OCI-LY1 (cell line): ENCODE data around the gene ZNF654.
A peak's percentile ranks its signal among the peaks of the same experiment; 100 is the strongest.
"Not testable (repeated sequence)": the region's sequence is repeated elsewhere in the genome, so short reads cannot be mapped to it uniquely, and the experiment has no call there.

Source experiments
- H2AFZ ChIP-seq: fragments of 200-600 bp; sonication (generic), shearing (Covaris generic); 2 replicates; pipeline ENCODE4 v1.6.0; 2014; ENCODE audit warnings: antibody characterized with exemption, mild to moderate bottlenecking, low read length
- H3F3A ChIP-seq: fragments of 200-600 bp; sonication (generic), shearing (Covaris generic); 2 replicates; pipeline ENCODE4 v1.6.0; 2014; ENCODE audit warnings: mild to moderate bottlenecking, antibody characterized with exemption, low read length, moderate library complexity; ENCODE audit not compliant: insufficient read depth
- H3K27ac ChIP-seq: fragments of 200-600 bp; sonication (generic); 2 replicates; pipeline ENCODE4 v1.5.1; 2014; ENCODE audit warnings: low read length, mixed run types, mild to moderate bottlenecking, low read depth; ENCODE audit not compliant: poor library complexity, severe bottlenecking
- H3K27me3 ChIP-seq: fragments of 200-600 bp; sonication (generic); 2 replicates; pipeline ENCODE4 v1.6.0; 2014; ENCODE audit warnings: antibody characterized with exemption, mild to moderate bottlenecking, low read length, moderate library complexity; ENCODE audit not compliant: insufficient read depth
- H3K36me3 ChIP-seq: fragments of 200-600 bp; sonication (generic); 2 replicates; pipeline ENCODE4 v1.6.1; 2014; ENCODE audit warnings: mild to moderate bottlenecking, antibody characterized with exemption, low read length, moderate library complexity, mixed read lengths; ENCODE audit not compliant: insufficient read depth
- H3K4me1 ChIP-seq: fragments of 200-600 bp; sonication (generic); 2 replicates; pipeline ENCODE4 v1.5.1; 2014; ENCODE audit warnings: mild to moderate bottlenecking, low read length, moderate library complexity; ENCODE audit not compliant: insufficient read depth, severe bottlenecking
- H3K4me2 ChIP-seq: fragments of 200-600 bp; sonication (generic), shearing (Covaris generic); 2 replicates; pipeline ENCODE4 v1.6.1; 2014; ENCODE audit warnings: low read length
- H3K4me3 ChIP-seq: fragments of 200-600 bp; sonication (generic); 2 replicates; pipeline ENCODE4 v1.5.1; 2014; ENCODE audit warnings: low read length, low read depth, mild to moderate bottlenecking, mixed read lengths; ENCODE audit not compliant: poor library complexity, severe bottlenecking
- H3K79me2 ChIP-seq: fragments of 200-600 bp; shearing (Covaris generic); 2 replicates; pipeline ENCODE4 v1.6.1; 2016; ENCODE audit warnings: mixed run types, low read length, mixed read lengths; ENCODE audit not compliant: insufficient read depth
- H3K9ac ChIP-seq: fragments of 200-600 bp; sonication (generic), shearing (Covaris generic); 2 replicates; pipeline ENCODE4 v1.6.1; 2014; ENCODE audit warnings: mild to moderate bottlenecking, low read length, mixed read lengths
- H3K9me2 ChIP-seq: fragments of 200-600 bp; sonication (generic), shearing (Covaris generic); 2 replicates; pipeline ENCODE4 v1.6.1; 2014; ENCODE audit warnings: low read depth, mild to moderate bottlenecking, low read length, mixed read lengths
- H3K9me3 ChIP-seq: fragments of 200-600 bp; shearing (Covaris generic); 2 replicates; pipeline ENCODE4 v1.6.1; 2014; ENCODE audit warnings: low read length, mixed read lengths
- H4K20me1 ChIP-seq: fragments of 200-600 bp; sonication (generic), shearing (Covaris generic); 2 replicates; pipeline ENCODE4 v1.6.0; 2016; ENCODE audit warnings: mild to moderate bottlenecking, low read length; ENCODE audit not compliant: insufficient read depth
- EZH2 ChIP-seq: fragments of 200-600 bp; sonication (generic), shearing (Covaris generic); IDR thresholded peaks from 2 replicates; pipeline ENCODE4 v1.8.0; 2017; ENCODE audit warnings: borderline replicate concordance, mixed run types, mild to moderate bottlenecking, antibody characterized with exemption, low read length, moderate library complexity, mixed read lengths
- TF ChIP-seq, protein P1 (sequence below): fragments of 200-600 bp; sonication (generic), shearing (Covaris generic); IDR thresholded peaks from 2 replicates; pipeline ENCODE4 v1.5.1; 2017; ENCODE audit warnings: mild to moderate bottlenecking, antibody characterized with exemption, low read length, moderate library complexity, mixed read lengths

Gene ZNF654

DNA sequence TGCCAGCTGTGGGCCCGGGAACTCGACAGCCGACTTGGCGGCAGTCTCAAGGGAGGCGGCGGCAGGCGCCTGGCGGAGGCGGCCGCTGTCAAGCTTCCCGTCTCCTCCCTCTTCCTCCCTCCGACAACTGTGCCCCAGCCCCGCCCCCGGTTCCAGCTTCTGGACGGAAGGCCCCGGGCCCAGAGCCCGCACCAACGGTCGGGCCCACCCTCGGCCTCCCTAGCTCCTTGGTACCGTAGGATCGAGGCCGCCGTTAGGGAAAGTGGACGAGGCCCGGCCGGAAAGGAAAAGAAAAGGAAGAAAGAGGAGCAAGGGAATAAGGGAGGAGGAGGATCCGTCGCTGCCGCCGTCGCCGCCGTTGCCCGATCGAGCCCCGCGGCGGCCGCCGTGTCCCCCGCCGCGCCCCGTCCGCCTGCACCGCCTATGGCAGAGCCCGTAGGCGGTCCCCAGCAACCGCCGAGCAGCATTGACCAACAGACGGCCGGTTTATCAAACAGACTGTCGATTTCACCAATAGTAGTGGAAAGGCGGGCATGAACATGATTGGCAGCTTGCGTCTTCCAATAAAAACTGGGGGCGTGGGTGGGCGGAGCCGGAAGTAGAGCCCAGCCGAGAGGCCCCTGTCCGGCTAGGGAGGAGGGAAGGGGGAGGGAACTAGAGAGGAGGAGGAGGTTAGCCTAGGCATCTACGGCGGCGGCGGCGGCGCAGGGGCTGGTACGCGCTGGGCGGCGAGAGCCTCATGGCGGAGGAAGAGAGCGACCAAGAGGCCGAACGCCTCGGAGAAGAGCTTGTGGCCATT, at the start of gene ZNF654, which contains the start of gene CGGBP1:
TSS of gene ZNF654 (plus strand) at position 675 of the 799 bp plus-strand sequence. CDS start at position 740, 65 bp downstream.
TSS of gene CGGBP1 (minus strand) at position 425 of the 799 bp plus-strand sequence. CDS start 3,029 bp downstream, outside the sequence.
- Histone ChIP-seq H4K20me1 (no peaks in the 10 kb centered on the region), H3K9me2 (no peaks in the 10 kb centered on the region), H3K36me3 (peaks cover 33% of the 10 kb centered on the region), H3K27ac (peak within 1 kb of the TSS; percentile 59), H3K4me2 (peak within 1 kb of the TSS; percentile 97), H2AFZ (no peak within 1 kb of the TSS), H3K9me3 (no peaks in the 10 kb centered on the region), H3K79me2 (peaks cover 53% of the 10 kb centered on the region), H3K9ac (peak within 1 kb of the TSS; percentile 74), H3K27me3 (no peaks in the 10 kb centered on the region), H3K4me1 (peaks cover 36% of the 10 kb centered on the region), H3K4me3 (peak within 1 kb of the TSS; percentile 80), H3F3A (no peaks in the 10 kb centered on the region)
- no peak for TF ChIP-seq EZH2
- TF ChIP-seq, protein P1, sequence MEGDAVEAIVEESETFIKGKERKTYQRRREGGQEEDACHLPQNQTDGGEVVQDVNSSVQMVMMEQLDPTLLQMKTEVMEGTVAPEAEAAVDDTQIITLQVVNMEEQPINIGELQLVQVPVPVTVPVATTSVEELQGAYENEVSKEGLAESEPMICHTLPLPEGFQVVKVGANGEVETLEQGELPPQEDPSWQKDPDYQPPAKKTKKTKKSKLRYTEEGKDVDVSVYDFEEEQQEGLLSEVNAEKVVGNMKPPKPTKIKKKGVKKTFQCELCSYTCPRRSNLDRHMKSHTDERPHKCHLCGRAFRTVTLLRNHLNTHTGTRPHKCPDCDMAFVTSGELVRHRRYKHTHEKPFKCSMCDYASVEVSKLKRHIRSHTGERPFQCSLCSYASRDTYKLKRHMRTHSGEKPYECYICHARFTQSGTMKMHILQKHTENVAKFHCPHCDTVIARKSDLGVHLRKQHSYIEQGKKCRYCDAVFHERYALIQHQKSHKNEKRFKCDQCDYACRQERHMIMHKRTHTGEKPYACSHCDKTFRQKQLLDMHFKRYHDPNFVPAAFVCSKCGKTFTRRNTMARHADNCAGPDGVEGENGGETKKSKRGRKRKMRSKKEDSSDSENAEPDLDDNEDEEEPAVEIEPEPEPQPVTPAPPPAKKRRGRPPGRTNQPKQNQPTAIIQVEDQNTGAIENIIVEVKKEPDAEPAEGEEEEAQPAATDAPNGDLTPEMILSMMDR = no peak

DNA sequence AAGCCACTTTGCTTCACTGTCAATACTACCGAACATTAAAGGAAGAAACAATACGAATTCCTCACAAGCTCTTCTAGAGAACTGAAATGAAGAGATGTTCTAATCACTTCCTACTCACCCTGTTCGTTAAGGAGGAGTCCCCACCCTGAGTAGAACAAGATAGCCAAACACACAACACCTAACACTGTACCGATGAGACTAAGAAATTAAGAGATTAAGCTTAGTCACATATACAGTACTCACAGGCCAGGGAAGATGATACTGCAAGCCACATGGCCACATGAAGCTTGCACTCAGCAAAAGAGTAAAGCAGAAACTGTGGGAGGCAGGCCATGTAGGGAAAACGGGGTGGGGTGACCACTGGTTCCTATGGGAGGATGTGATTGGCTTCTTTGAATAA, 48.2 kb upstream of the ZNF654 start:
- Histone ChIP-seq H3K4me1 (no peaks in the 10 kb centered on the region), H2AFZ (no peak overlapping the region), H3K27me3 (no peaks in the 10 kb centered on the region), H3K79me2 (no peaks in the 10 kb centered on the region), H3K9me2 (no peaks in the 10 kb centered on the region), H3K9me3 (no peaks in the 10 kb centered on the region), H3F3A (no peaks in the 10 kb centered on the region), H3K9ac (no peak overlapping the region), H3K27ac (no peak overlapping the region), H3K4me3 (no peak overlapping the region), H3K4me2 (no peak overlapping the region), H3K36me3 (no peaks in the 10 kb centered on the region), H4K20me1 (no peaks in the 10 kb centered on the region)
- no peak for TF ChIP-seq EZH2
- TF ChIP-seq, protein P1 = no peak

DNA sequence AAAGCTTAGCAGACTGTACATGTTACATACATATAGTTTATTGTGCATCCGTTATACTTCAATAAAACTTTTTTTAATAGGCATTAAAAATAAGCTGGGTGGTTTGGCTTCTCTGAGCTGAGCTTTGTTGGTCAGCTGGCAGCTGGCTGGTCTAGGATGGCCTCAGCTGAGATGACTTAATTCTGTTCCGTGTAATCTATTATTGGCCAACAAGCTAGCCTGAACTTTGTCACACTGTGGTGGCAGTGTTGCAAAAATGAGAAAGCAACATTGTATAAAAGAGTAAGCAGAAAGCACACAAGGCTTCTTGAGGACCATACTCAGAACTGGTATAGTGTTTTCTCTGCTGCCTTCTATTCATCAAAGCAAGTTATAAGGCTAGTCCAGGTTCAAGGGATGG, 45.5 kb upstream of the ZNF654 start:
- no peaks in the 10 kb centered on the region for H3K27me3 ChIP-seq
- no peaks in the 10 kb centered on the region for H4K20me1 ChIP-seq
- no peak overlapping the region for H2AFZ ChIP-seq
- H3K4me1 ChIP-seq = no peaks in the 10 kb centered on the region
- TF ChIP-seq EZH2 = no peak
- TF ChIP-seq, protein P1 = no peak
- H3F3A ChIP-seq = no peaks in the 10 kb centered on the region
- H3K9me2 ChIP-seq = no peaks in the 10 kb centered on the region
- H3K4me2 ChIP-seq = no peak overlapping the region
- no peaks in the 10 kb centered on the region for H3K9me3 ChIP-seq
- no peaks in the 10 kb centered on the region for H3K79me2 ChIP-seq
- no peaks in the 10 kb centered on the region for H3K36me3 ChIP-seq
- H3K4me3 ChIP-seq = no peak overlapping the region
- no peak overlapping the region for H3K9ac ChIP-seq
- no peak overlapping the region for H3K27ac ChIP-seq

DNA sequence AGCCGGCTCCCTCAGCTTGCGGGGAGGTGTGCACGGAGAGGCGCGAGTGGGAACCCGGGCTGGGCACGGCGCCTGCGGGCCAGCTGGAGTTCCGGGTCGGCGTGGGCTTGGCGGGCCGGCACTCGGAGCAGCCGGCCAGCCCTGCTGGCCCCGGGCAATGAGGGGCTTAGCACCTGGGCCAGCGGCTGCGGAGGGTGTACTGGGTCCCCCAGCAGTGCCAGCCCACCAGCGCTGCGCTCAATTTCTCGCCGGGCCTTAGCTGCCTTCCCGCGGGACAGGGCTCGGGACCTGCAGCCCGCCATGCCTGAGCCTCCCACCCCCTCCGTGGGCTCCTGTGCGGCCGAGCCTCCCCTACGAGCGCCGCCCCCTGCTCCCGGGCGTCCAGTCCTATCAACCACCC, 43.4 kb upstream of the ZNF654 start:
- not testable (repeated sequence) for H3K4me2 ChIP-seq, H3K9ac ChIP-seq, H3K36me3 ChIP-seq, H3K9me3 ChIP-seq, H3K4me1 ChIP-seq, H3K27me3 ChIP-seq, H3K9me2 ChIP-seq, H4K20me1 ChIP-seq, H3K79me2 ChIP-seq, H3K4me3 ChIP-seq, H3F3A ChIP-seq, H3K27ac ChIP-seq, H2AFZ ChIP-seq
